ENCODE results near the gene PRR15. TPM values are rescaled to one million over a fixed set of nuclear protein-coding genes. Genes with fewer than 3 reads are reported as not detected.

The PRR15 gene
- total RNA-seq, 2 donors from 2014 or later = 2.3 to 4.7 TPM

GRCh38 chr7:29592866-29593265 lies 29.2 kb downstream of the PRR15 start:
- Histone ChIP-seq H3K27ac (no peak overlapping the region), H3K9me3 (no peaks in the 10 kb centered on the region), H3K4me1 (peaks cover 3% of the 10 kb centered on the region), H3K4me3 (no peak overlapping the region), H3K27me3 (no peaks in the 10 kb centered on the region), H3K36me3 (replicated peaks in 1 of 2; ENCODE audit: insufficient read depth in 1 of 2, low read depth in 2 of 2) (no peaks in the 10 kb centered on the region)
- intact Hi-C loops (cut with DNase I) = no loop called here
- ATAC-seq (no peak), DNase-seq (no peak)
- TF ChIP-seq CTCF (IDR thresholded peaks at IDR 0.05) (no peak), POLR2A (IDR thresholded peaks at IDR 0.05) (no peak)
- WGBS, 2 donors = 72 to 74% methylated on average over 2 of the region's 2 CpGs

- Histone ChIP-seq H3K27ac (no peak overlapping the region), H3K9me3 (no peaks in the 10 kb centered on the region), H3K4me3 (no peak overlapping the region), H3K36me3 (replicated peaks in 1 of 2; ENCODE audit: insufficient read depth in 1 of 2, low read depth in 2 of 2) (no peaks in the 10 kb centered on the region), H3K4me1 (peaks cover 3% of the 10 kb centered on the region), H3K27me3 (no peaks in the 10 kb centered on the region)
- no peak for ATAC-seq
- TF ChIP-seq CTCF (IDR thresholded peaks at IDR 0.05) (no peak), POLR2A (IDR thresholded peaks at IDR 0.05) (no peak)
- intact Hi-C loops (cut with DNase I) = no loop called here
- DNase-seq = no peak
These were observed 29.8 kb downstream of the PRR15 start for GRCh38 chr7:29593459-29593858.

- 68 to 70% methylated on average over 3 of the region's 3 CpGs for WGBS, 2 donors
- Histone ChIP-seq H3K27me3 (no peaks in the 10 kb centered on the region), H3K4me1 (no peaks in the 10 kb centered on the region), H3K4me3 (no peak overlapping the region), H3K36me3 (replicated peaks in 1 of 2; ENCODE audit: insufficient read depth in 1 of 2, low read depth in 2 of 2) (no peaks in the 10 kb centered on the region), H3K9me3 (no peaks in the 10 kb centered on the region), H3K27ac (no peak overlapping the region)
- DNase-seq (no peak), ATAC-seq (peak; percentile 24)
- intact Hi-C loops (cut with DNase I) = no loop called here
- TF ChIP-seq POLR2A (IDR thresholded peaks at IDR 0.05) (no peak), CTCF (IDR thresholded peaks at IDR 0.05) (no peak)
These were observed 33.1 kb downstream of the PRR15 start for GRCh38 chr7:29596593-29597178.

- H3K9me3 ChIP-seq = no peaks in the 10 kb centered on the region
- no peak overlapping the region for H3K27ac ChIP-seq
- no peak for DNase-seq
- ATAC-seq = no peak
- no peak for TF ChIP-seq POLR2A (IDR thresholded peaks at IDR 0.05)
- no peak for TF ChIP-seq CTCF (IDR thresholded peaks at IDR 0.05)
- 96% methylated on average over 2 of the region's 2 CpGs for whole genome bisulfite sequencing, 2 donors
- no peaks in the 10 kb centered on the region for H3K27me3 ChIP-seq
- intact Hi-C loops (cut with DNase I) = no loop called here
- H3K4me1 ChIP-seq = no peaks in the 10 kb centered on the region
- H3K36me3 ChIP-seq (replicated peaks in 1 of 2; ENCODE audit: insufficient read depth in 1 of 2, low read depth in 2 of 2) = no peaks in the 10 kb centered on the region
- H3K4me3 ChIP-seq = no peak overlapping the region
These were observed 33.6 kb downstream of the PRR15 start for GRCh38 chr7:29597266-29597665.

- no peaks in the 10 kb centered on the region for H3K9me3 ChIP-seq
- no peaks in the 10 kb centered on the region for H3K4me1 ChIP-seq
- no peak overlapping the region for H3K27ac ChIP-seq
- ATAC-seq (no peak), DNase-seq (no peak)
- no peaks in the 10 kb centered on the region for H3K36me3 ChIP-seq (replicated peaks in 1 of 2; ENCODE audit: insufficient read depth in 1 of 2, low read depth in 2 of 2)
- H3K4me3 ChIP-seq = no peak overlapping the region
- no peaks in the 10 kb centered on the region for H3K27me3 ChIP-seq
- 59 to 83% methylated on average over 3 of the region's 3 CpGs for WGBS, 2 donors
- TF ChIP-seq CTCF (IDR thresholded peaks at IDR 0.05) = no peak
- no peak for TF ChIP-seq POLR2A (IDR thresholded peaks at IDR 0.05)
- intact Hi-C loops (cut with DNase I) = no loop called here
These were observed 34.5 kb downstream of the PRR15 start for GRCh38 chr7:29598137-29598536.
